HCT116 (cell line): ENCODE results near the gene SLX9. TPM values are rescaled to one million over a fixed set of nuclear protein-coding genes. Genes with fewer than 3 reads are reported as not detected.
A peak's percentile ranks its signal among the peaks of the same experiment; 100 is the strongest.

Source experiments
- ATAC-seq: fragments of 200-7000 bp; cut with Tn5 transposase; 2 replicates; pipeline ENCODE4 v1.9.1; 2020; ENCODE audit warnings: mild to moderate bottlenecking, moderate library complexity
- BruUV-seq: library from RNA; stranded (reverse); fragments of 400-500 nt; replicated peaks from 2 replicates; lab custom pipeline; 2021; lab: Mats Ljungman, UMichigan
- CTCF ChIA-PET: fragments of 300-600 bp; sonication (Branson Sonifier 250); formaldehyde crosslinking; loops from one replicate; lab custom pipeline; 2021; ENCODE audit warnings: antibody characterized with exemption; lab: Charles Lee
- POLR2A ChIA-PET: fragments of 300-600, 350-600 bp; sonication (Branson Sonifier 250); formaldehyde crosslinking; loops from one replicate; lab custom pipeline; 2021; ENCODE audit warnings: antibody characterized with exemption; lab: Charles Lee
- RAD21 ChIA-PET, 2 experiments: fragments of 300-600 bp; sonication (Branson Sonifier 250); formaldehyde crosslinking; loops; one replicate each; lab custom pipeline; 2023; ENCODE audit warnings: low total read pairs in 2 of 2; ENCODE audit not compliant: uncharacterized antibody in 2 of 2, unreplicated experiment in 2 of 2, low non-redundant PET in 1 of 2; lab: Charles Lee
- DNase-seq: peaks from one replicate; pipeline ENCODE4 v3.0.0-alpha.2; 2010; ENCODE audit warnings: low read depth, low spot score
- H2AFZ ChIP-seq: fragments of 200-600 bp; shearing (Covaris generic), sonication (generic); 2 replicates; pipeline ENCODE4 v1.6.1; 2017; ENCODE audit warnings: low read depth, mixed run types, mixed read lengths, antibody characterized with exemption, low read length; ENCODE audit not compliant: poor library complexity, severe bottlenecking
- H3K27ac ChIP-seq: 2 replicates; pipeline ENCODE4 v1.5.1; 2012; ENCODE audit warnings: low read depth, low read length
- H3K27me3 ChIP-seq: fragments of 200-600 bp; sonication (generic); 2 replicates; pipeline ENCODE4 v1.6.1; 2016; ENCODE audit warnings: mixed run types, low read length, mixed read lengths; ENCODE audit not compliant: insufficient read depth
- H3K36me3 ChIP-seq, 2 experiments: fragments of 200-500 bp in 1 of 2; fragments of 200-600 bp in 1 of 2; sonication (Bioruptor generic) in 1 of 2; sonication (generic) in 1 of 2; 2 replicates each; pipeline versions ENCODE4 v1.5.1 to v1.6.1; 2014 to 2016; ENCODE audit warnings: low read length in 2 of 2, inconsistent platforms in 1 of 2, mixed read lengths in 1 of 2, mixed run types in 1 of 2; ENCODE audit not compliant: insufficient read depth in 2 of 2, control insufficient read depth in 1 of 2
- H3K4me1 ChIP-seq, 2 experiments: fragments of 200-600 bp in 1 of 2; sonication (generic) in 1 of 2; 2 replicates each; pipeline versions ENCODE4 v1.5.1 to v1.6.1; 2012 to 2017; ENCODE audit warnings: low read length in 2 of 2, inconsistent platforms in 1 of 2, mild to moderate bottlenecking in 1 of 2, mixed read lengths in 1 of 2, mixed run types in 1 of 2, moderate library complexity in 1 of 2; ENCODE audit not compliant: insufficient read depth in 2 of 2, control insufficient read depth in 1 of 2
- H3K4me2 ChIP-seq: fragments of 200-600 bp; sonication (generic); 2 replicates; pipeline ENCODE4 v1.6.1; 2017; ENCODE audit warnings: mixed run types, low read length, mixed read lengths
- H3K4me3 ChIP-seq, 2 experiments: fragments of 200-600 bp in 1 of 2; sonication (generic) in 1 of 2; replicated peaks in 1 of 2; 2 replicates each; pipeline ENCODE4 v1.5.1; 2011 to 2016; ENCODE audit warnings: low read length in 2 of 2, control low read depth in 1 of 2, low read depth in 1 of 2, mild to moderate bottlenecking in 1 of 2, mixed read lengths in 1 of 2, mixed run types in 1 of 2
- H3K79me2 ChIP-seq: fragments of 200-600 bp; sonication (generic); 2 replicates; pipeline ENCODE4 v1.6.1; 2017; ENCODE audit warnings: mild to moderate bottlenecking, mixed run types, low read length, moderate library complexity, mixed read lengths; ENCODE audit not compliant: insufficient read depth
- H3K9ac ChIP-seq: fragments of 200-600 bp; sonication (generic); 2 replicates; pipeline ENCODE4 v1.6.1; 2016; ENCODE audit warnings: low read length, mixed read lengths
- H3K9me2 ChIP-seq: fragments of 200-600 bp; sonication (generic), shearing (Covaris generic); 2 replicates; pipeline ENCODE4 v1.6.1; 2017; ENCODE audit warnings: mixed run types, mild to moderate bottlenecking, moderate library complexity; ENCODE audit not compliant: insufficient read depth
- H3K9me3 ChIP-seq, 2 experiments: fragments of 200-500 bp in 1 of 2; fragments of 200-600 bp in 1 of 2; sonication (Bioruptor generic) in 1 of 2; sonication (generic) in 1 of 2; 2 replicates each; pipeline ENCODE4 v1.6.1; 2014 to 2017; ENCODE audit warnings: low read length in 2 of 2, mixed read lengths in 2 of 2, inconsistent platforms in 1 of 2, low read depth in 1 of 2, mild to moderate bottlenecking in 1 of 2, mixed run types in 1 of 2, moderate library complexity in 1 of 2; ENCODE audit not compliant: control insufficient read depth in 1 of 2, insufficient read depth in 1 of 2
- H4K20me1 ChIP-seq: fragments of 200-600 bp; sonication (generic), shearing (Covaris generic); 2 replicates; pipeline ENCODE4 v1.6.1; 2017; ENCODE audit warnings: mixed run types, mild to moderate bottlenecking, moderate library complexity; ENCODE audit not compliant: insufficient read depth
- CEBPB ChIP-seq: IDR thresholded peaks from 2 replicates; pipeline ENCODE4 v1.6.1; 2012; ENCODE audit warnings: low read depth
- EGR1 ChIP-seq: IDR thresholded peaks from 2 replicates; pipeline ENCODE4 v1.6.1; 2012; ENCODE audit warnings: low read depth
- ELF1 ChIP-seq: IDR thresholded peaks from 2 replicates; pipeline ENCODE4 v1.6.1; 2012; ENCODE audit warnings: low read depth, borderline replicate concordance
- EZH2 ChIP-seq: fragments of 200-600 bp; sonication (generic); IDR thresholded peaks from 2 replicates; pipeline ENCODE4 v1.6.1; 2017; ENCODE audit warnings: antibody characterized with exemption, mixed run types
- FOSL1 ChIP-seq: IDR thresholded peaks from 2 replicates; pipeline ENCODE4 v1.6.1; 2012; ENCODE audit warnings: low read depth
- JUND ChIP-seq: IDR thresholded peaks from 2 replicates; pipeline ENCODE4 v1.6.1; 2012
- POLR2A ChIP-seq: IDR thresholded peaks from 2 replicates; pipeline ENCODE4 v1.7.0; 2011; ENCODE audit warnings: borderline replicate concordance; ENCODE audit not compliant: insufficient read depth, insufficient read length; ENCODE audit errors: extremely low read depth
- POLR2AphosphoS5 ChIP-seq: IDR thresholded peaks from 2 replicates; pipeline ENCODE4 v1.6.1; 2011; ENCODE audit warnings: mild to moderate bottlenecking, low read depth, low read length, moderate library complexity
- RAD21 ChIP-seq: IDR thresholded peaks from 2 replicates; pipeline ENCODE4 v1.6.1; 2012; ENCODE audit warnings: low read depth, mild to moderate bottlenecking
- TCF7L2 ChIP-seq: IDR thresholded peaks from 2 replicates; pipeline ENCODE4 v1.7.0; 2011; ENCODE audit warnings: borderline replicate concordance, inconsistent platforms; ENCODE audit not compliant: insufficient read depth, insufficient read length; ENCODE audit errors: extremely low read depth
- ZNF274 ChIP-seq: fragments of 200-500 bp; sonication (Bioruptor generic); IDR thresholded peaks from 2 replicates; pipeline ENCODE4 v1.6.1; 2014; ENCODE audit warnings: mild to moderate bottlenecking, low read depth, low read length, inconsistent platforms
- intact Hi-C: fragments of 100-400 bp; cut with micrococcal nuclease; formaldehyde crosslinking; loops from 2 replicates; pipeline ENCODE4 v1.10.0; 2022
- total RNA-seq: library from RNA; stranded (reverse); gene quantifications from one replicate; pipeline ENCODE4 v1.2.1, GENCODE V29; 2021; ENCODE audit not compliant: unreplicated experiment
- TF ChIP-seq, protein P1 (sequence below): IDR thresholded peaks from 2 replicates; pipeline ENCODE4 v1.6.1; 2012; ENCODE audit warnings: low read depth
- TF ChIP-seq, protein P2 (sequence below), 3 experiments: fragments of 200-600 bp in 1 of 3; sonication (generic) in 1 of 3; IDR thresholded peaks in 2 of 3; conservative IDR thresholded peaks in 1 of 3; 2 replicates each; pipeline ENCODE4 v1.5.1; 2012 to 2017; ENCODE audit warnings: low read depth in 2 of 3, low read length in 2 of 3, antibody characterized with exemption in 1 of 3, borderline replicate concordance in 1 of 3, control low read depth in 1 of 3, mild to moderate bottlenecking in 1 of 3, mixed read lengths in 1 of 3, mixed run types in 1 of 3, moderate library complexity in 1 of 3; ENCODE audit not compliant: insufficient read depth in 1 of 3
- TF ChIP-seq, protein P3 (sequence below): IDR thresholded peaks from 2 replicates; pipeline ENCODE4 v1.6.1; 2012
- TF ChIP-seq, protein P4 (sequence below): IDR thresholded peaks from 2 replicates; pipeline ENCODE4 v1.6.1; 2012

The SLX9 gene
- total RNA-seq, 1 experiment from 2014 or later = 61.9 TPM

DNA sequence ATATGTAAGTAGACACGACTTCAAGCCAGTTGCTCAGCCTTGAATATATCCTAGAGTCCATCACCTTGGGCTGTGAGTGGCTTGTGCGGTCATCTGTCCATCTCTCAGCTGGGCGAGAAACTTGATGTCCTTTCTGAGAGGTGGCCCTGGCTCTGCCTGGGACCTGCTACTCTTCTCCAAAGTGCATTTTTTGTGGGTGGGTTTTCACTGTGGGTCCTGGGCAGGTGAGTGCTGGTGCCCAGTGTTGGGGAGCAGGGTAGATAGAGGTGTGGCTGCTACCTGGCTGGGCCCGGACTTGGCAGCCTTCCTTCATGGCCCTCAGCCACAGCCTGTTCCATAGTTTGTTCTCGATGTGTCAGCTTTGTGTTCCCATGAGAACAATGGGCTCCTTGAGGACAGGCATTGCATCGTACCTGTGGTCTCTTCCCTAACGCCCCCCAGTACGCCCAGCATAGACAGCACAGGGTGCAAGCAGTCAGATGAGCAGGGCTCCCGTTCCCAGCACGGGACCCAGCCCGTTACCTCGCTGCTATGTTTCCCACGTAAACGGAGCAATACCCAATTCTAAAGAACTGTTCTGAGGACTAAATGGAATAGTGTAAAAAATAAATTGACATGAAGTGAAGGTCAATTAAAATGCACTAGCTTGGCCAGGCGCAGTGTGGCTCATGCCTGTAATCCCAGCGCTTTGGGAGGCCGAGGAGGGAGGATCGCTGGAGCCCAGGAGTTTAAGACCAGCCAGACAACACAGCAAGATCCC lies 877 bp upstream of the SLX9 start:
- H4K20me1 ChIP-seq = 0 out of 2 replicates have a peak, but pooled peaks cover 5% of the 10 kb centered on the region
- H3K79me2 ChIP-seq = peaks cover 40% of the 10 kb centered on the region
- H2AFZ ChIP-seq = no peak overlapping the region
- peak overlapping the region; percentile 82 for H3K4me2 ChIP-seq
- H3K27ac ChIP-seq = peak overlapping the region; percentile 61
- H3K9me3 ChIP-seq = no peaks in the 10 kb centered on the region
- no peak for DNase-seq
- peak overlapping the region; percentile 62 to 93 for H3K4me3 ChIP-seq
- peaks cover 5 to 9% of the 10 kb centered on the region in 2 experiments for H3K36me3 ChIP-seq
- no peaks in the 10 kb centered on the region for H3K9me2 ChIP-seq
- POLR2A ChIA-PET = interaction anchor here (1.2 kb wide), 1 partner anchor 11 kb away, joined by 3 read pairs; no protein-coding TSS in a partner anchor
- peak overlapping the region; percentile 94 for H3K9ac ChIP-seq
- H3K27me3 ChIP-seq = 0 out of 2 replicates have a peak, but pooled peaks cover 11% of the 10 kb centered on the region
- H3K4me1 ChIP-seq = peaks cover 11 to 23% of the 10 kb centered on the region in 2 experiments
- intact Hi-C loops = no loop called here
- TSS peak; percentile 80 for BruUV-seq
- CTCF ChIA-PET = interaction anchor here (1.2 kb wide), 1 partner anchor 199 kb away, joined by 3 read pairs; no protein-coding TSS in a partner anchor
- RAD21 ChIA-PET = no interaction called here
- ATAC-seq = no peak; the same call in 1 of the 2 replicates
- TF ChIP-seq, protein P1, sequence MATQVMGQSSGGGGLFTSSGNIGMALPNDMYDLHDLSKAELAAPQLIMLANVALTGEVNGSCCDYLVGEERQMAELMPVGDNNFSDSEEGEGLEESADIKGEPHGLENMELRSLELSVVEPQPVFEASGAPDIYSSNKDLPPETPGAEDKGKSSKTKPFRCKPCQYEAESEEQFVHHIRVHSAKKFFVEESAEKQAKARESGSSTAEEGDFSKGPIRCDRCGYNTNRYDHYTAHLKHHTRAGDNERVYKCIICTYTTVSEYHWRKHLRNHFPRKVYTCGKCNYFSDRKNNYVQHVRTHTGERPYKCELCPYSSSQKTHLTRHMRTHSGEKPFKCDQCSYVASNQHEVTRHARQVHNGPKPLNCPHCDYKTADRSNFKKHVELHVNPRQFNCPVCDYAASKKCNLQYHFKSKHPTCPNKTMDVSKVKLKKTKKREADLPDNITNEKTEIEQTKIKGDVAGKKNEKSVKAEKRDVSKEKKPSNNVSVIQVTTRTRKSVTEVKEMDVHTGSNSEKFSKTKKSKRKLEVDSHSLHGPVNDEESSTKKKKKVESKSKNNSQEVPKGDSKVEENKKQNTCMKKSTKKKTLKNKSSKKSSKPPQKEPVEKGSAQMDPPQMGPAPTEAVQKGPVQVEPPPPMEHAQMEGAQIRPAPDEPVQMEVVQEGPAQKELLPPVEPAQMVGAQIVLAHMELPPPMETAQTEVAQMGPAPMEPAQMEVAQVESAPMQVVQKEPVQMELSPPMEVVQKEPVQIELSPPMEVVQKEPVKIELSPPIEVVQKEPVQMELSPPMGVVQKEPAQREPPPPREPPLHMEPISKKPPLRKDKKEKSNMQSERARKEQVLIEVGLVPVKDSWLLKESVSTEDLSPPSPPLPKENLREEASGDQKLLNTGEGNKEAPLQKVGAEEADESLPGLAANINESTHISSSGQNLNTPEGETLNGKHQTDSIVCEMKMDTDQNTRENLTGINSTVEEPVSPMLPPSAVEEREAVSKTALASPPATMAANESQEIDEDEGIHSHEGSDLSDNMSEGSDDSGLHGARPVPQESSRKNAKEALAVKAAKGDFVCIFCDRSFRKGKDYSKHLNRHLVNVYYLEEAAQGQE = no peak
- no peak for TF ChIP-seq CEBPB
- no peak for TF ChIP-seq RAD21
- no peak for TF ChIP-seq ELF1
- TF ChIP-seq EZH2 = no peak
- TF ChIP-seq, protein P2, sequence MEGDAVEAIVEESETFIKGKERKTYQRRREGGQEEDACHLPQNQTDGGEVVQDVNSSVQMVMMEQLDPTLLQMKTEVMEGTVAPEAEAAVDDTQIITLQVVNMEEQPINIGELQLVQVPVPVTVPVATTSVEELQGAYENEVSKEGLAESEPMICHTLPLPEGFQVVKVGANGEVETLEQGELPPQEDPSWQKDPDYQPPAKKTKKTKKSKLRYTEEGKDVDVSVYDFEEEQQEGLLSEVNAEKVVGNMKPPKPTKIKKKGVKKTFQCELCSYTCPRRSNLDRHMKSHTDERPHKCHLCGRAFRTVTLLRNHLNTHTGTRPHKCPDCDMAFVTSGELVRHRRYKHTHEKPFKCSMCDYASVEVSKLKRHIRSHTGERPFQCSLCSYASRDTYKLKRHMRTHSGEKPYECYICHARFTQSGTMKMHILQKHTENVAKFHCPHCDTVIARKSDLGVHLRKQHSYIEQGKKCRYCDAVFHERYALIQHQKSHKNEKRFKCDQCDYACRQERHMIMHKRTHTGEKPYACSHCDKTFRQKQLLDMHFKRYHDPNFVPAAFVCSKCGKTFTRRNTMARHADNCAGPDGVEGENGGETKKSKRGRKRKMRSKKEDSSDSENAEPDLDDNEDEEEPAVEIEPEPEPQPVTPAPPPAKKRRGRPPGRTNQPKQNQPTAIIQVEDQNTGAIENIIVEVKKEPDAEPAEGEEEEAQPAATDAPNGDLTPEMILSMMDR (IDR thresholded peaks at IDR 0.05 in 2 of 3, conservative IDR thresholded peaks at IDR 0.05 in 1 of 3; ENCODE audit: borderline replicate concordance in 1 of 3, insufficient read depth in 1 of 3, low read depth in 2 of 3, low read length in 2 of 3) = no peak
- no peak for TF ChIP-seq JUND
- no peak for TF ChIP-seq POLR2A
- TF ChIP-seq, protein P3, sequence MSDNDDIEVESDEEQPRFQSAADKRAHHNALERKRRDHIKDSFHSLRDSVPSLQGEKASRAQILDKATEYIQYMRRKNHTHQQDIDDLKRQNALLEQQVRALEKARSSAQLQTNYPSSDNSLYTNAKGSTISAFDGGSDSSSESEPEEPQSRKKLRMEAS = no peak
- TF ChIP-seq EGR1 = no peak
- no peak for TF ChIP-seq TCF7L2
- no peak for TF ChIP-seq POLR2AphosphoS5
- TF ChIP-seq FOSL1 = no peak
- no peak for TF ChIP-seq ZNF274
- TF ChIP-seq, protein P4, sequence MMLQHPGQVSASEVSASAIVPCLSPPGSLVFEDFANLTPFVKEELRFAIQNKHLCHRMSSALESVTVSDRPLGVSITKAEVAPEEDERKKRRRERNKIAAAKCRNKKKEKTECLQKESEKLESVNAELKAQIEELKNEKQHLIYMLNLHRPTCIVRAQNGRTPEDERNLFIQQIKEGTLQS = no peak
